HepG2 (cell line): ENCODE results near the gene ARMH2. TPM values are rescaled to one million over a fixed set of nuclear protein-coding genes. Genes with fewer than 3 reads are reported as not detected.

Source experiments
- ATF5 ChIP-seq: sonication (generic); formaldehyde crosslinking; IDR thresholded peaks from 2 replicates; pipeline ENCODE4 v1.4.0; 2020; ENCODE audit warnings: mild to moderate bottlenecking, low read depth, missing genetic modification reagents
- CENPBD1 ChIP-seq: sonication (generic); formaldehyde crosslinking; IDR thresholded peaks from 2 replicates; pipeline ENCODE4 v1.8.0; 2022; ENCODE audit warnings: missing genetic modification reagents, low read depth, mild to moderate bottlenecking, borderline replicate concordance
- E2F1 ChIP-seq: sonication (generic); formaldehyde crosslinking; IDR thresholded peaks from 2 replicates; pipeline ENCODE4 v1.5.0; 2020; ENCODE audit warnings: missing genetic modification reagents
- E2F2 ChIP-seq: sonication (generic); formaldehyde crosslinking; IDR thresholded peaks from 2 replicates; pipeline ENCODE4 v1.4.0; 2020; ENCODE audit warnings: missing genetic modification reagents, borderline replicate concordance
- FOXC1 ChIP-seq: sonication (generic); formaldehyde crosslinking; IDR thresholded peaks from 2 replicates; pipeline ENCODE4 v1.8.0; 2022; ENCODE audit warnings: mild to moderate bottlenecking, missing genetic modification reagents, borderline replicate concordance
- GABPA ChIP-seq, 2 experiments: IDR thresholded peaks; 2 replicates each; pipeline ENCODE4 v1.6.1; 2011 to 2016; ENCODE audit warnings: low read depth in 2 of 2, low read length in 1 of 2, missing biosample characterization in 1 of 2, missing genetic modification characterization in 1 of 2
- ISL2 ChIP-seq: sonication (generic); formaldehyde crosslinking; IDR thresholded peaks from 2 replicates; pipeline ENCODE4 v1.5.0; 2020; ENCODE audit warnings: missing genetic modification reagents
- JARID2 ChIP-seq: sonication (generic); formaldehyde crosslinking; IDR thresholded peaks from 2 replicates; pipeline ENCODE4 v1.8.1; 2023; ENCODE audit warnings: missing genetic modification reagents, inconsistent platforms; ENCODE audit not compliant: insufficient replicate concordance
- KAT2B ChIP-seq: fragments of 150-350 bp; IDR thresholded peaks from 2 replicates; pipeline ENCODE4 v1.6.1; 2014; ENCODE audit warnings: low read depth, low read length, borderline replicate concordance
- KDM3A ChIP-seq: IDR thresholded peaks from 2 replicates; pipeline ENCODE4 v1.6.1; 2018; ENCODE audit warnings: low read depth, missing compliant biosample characterization
- MLLT10 ChIP-seq: sonication (generic); formaldehyde crosslinking; IDR thresholded peaks from 2 replicates; pipeline ENCODE4 v1.4.0; 2020; ENCODE audit warnings: missing genetic modification reagents
- NCOA5 ChIP-seq: sonication (generic); formaldehyde crosslinking; IDR thresholded peaks from 2 replicates; pipeline ENCODE4 v1.4.0; 2020; ENCODE audit warnings: missing genetic modification reagents
- PHF21A ChIP-seq: sonication (generic); formaldehyde crosslinking; IDR thresholded peaks from 2 replicates; pipeline ENCODE4 v1.5.0; 2020; ENCODE audit warnings: mild to moderate bottlenecking, missing genetic modification reagents
- REXO4 ChIP-seq: sonication (generic); formaldehyde crosslinking; IDR thresholded peaks from 2 replicates; pipeline ENCODE4 v1.8.0; 2022; ENCODE audit warnings: missing genetic modification reagents, mild to moderate bottlenecking, borderline replicate concordance
- RFXAP ChIP-seq: sonication (generic); formaldehyde crosslinking; IDR thresholded peaks from 2 replicates; pipeline ENCODE4 v1.4.0; 2020; ENCODE audit warnings: missing genetic modification reagents, borderline replicate concordance
- RNF2 ChIP-seq: fragments of 450-650 bp; conservative IDR thresholded peaks from 2 replicates; pipeline ENCODE4 v1.6.1; 2016; ENCODE audit warnings: low read depth
- SSRP1 ChIP-seq: IDR thresholded peaks from 2 replicates; pipeline ENCODE4 v1.6.1; 2016; ENCODE audit warnings: control low read depth
- ZNF367 ChIP-seq: sonication (generic); formaldehyde crosslinking; IDR thresholded peaks from 2 replicates; pipeline ENCODE4 v1.4.0; 2020; ENCODE audit warnings: missing genetic modification reagents, borderline replicate concordance
- ZNF414 ChIP-seq: sonication (generic); formaldehyde crosslinking; IDR thresholded peaks from 2 replicates; pipeline ENCODE4 v1.5.0; 2020; ENCODE audit warnings: missing genetic modification reagents
- ZNF484 ChIP-seq: sonication (generic); formaldehyde crosslinking; IDR thresholded peaks from 2 replicates; pipeline ENCODE4 v1.5.1; 2020; ENCODE audit warnings: mild to moderate bottlenecking, low read depth, missing genetic modification reagents, borderline replicate concordance
- ZNF530 ChIP-seq: sonication (generic); formaldehyde crosslinking; IDR thresholded peaks from 2 replicates; pipeline ENCODE4 v1.5.0; 2020; ENCODE audit warnings: low read depth, mild to moderate bottlenecking, missing genetic modification reagents
- ZNF563 ChIP-seq: sonication (generic); formaldehyde crosslinking; IDR thresholded peaks from 2 replicates; pipeline ENCODE4 v1.8.0; 2022; ENCODE audit warnings: mild to moderate bottlenecking, moderate library complexity, missing genetic modification reagents
- ZNF564 ChIP-seq: sonication (generic); formaldehyde crosslinking; IDR thresholded peaks from 2 replicates; pipeline ENCODE4 v1.8.1; 2023; ENCODE audit warnings: mild to moderate bottlenecking, missing genetic modification reagents
- ZNF580 ChIP-seq: IDR thresholded peaks from 2 replicates; pipeline ENCODE4 v1.6.1; 2016; ENCODE audit warnings: low read depth, borderline replicate concordance
- ZNF713 ChIP-seq: sonication (generic); formaldehyde crosslinking; IDR thresholded peaks from 2 replicates; pipeline ENCODE4 v1.4.0; 2020; ENCODE audit warnings: mild to moderate bottlenecking, missing genetic modification reagents
- polyA plus RNA-seq, 8 experiments: library from polyadenylated mRNA; depleted of rRNA in 3 of 8; stranded (reverse) in 7 of 8; unstranded in 1 of 8; fragments of >200 nt; fragmentation: Illumina TruSeq in 4 of 8; extraction: Trizol in 4 of 8; gene quantifications; 2 replicates each; pipeline versions ENCODE4 v1.2.1 to v1.2.3, GENCODE V29; 2011 to 2016; ENCODE audit warnings: low read depth in 4 of 8, missing spikeins in 1 of 8, mixed read lengths in 1 of 8; ENCODE audit not compliant: insufficient read depth in 1 of 8
- total RNA-seq, 5 experiments: library from RNA; depleted of rRNA; stranded (reverse); fragments of >200 nt; fragmentation: Illumina TruSeq; extraction: Trizol; gene quantifications; 2 replicates each; pipeline ENCODE4 v1.2.3, GENCODE V29; 2016; ENCODE audit warnings: low read depth in 1 of 5

Gene ARMH2
- total and polyA plus RNA-seq, 2 of the 13 experiments (the other 11 are each of a cell fraction or from before 2014, with no cell fraction given) = not detected

- TF ChIP-seq ZNF414 (CRISPR knock-in tag) (peak; percentile 98), KDM3A (CRISPR knock-in tag) (peak; percentile 56), NCOA5 (CRISPR knock-in tag) (no peak), ZNF564 (CRISPR knock-in tag) (peak; percentile 96), ZNF484 (CRISPR knock-in tag) (peak; percentile 71; the same call in 1 of the 2 replicates), ZNF367 (CRISPR knock-in tag) (no peak; the same call in 1 of the 2 replicates), JARID2 (CRISPR knock-in tag) (peak; percentile 89), RNF2 (peak; percentile 73), REXO4 (CRISPR knock-in tag) (peak; percentile 79; the same call in 1 of the 2 replicates), RFXAP (peak; percentile 73), ZNF713 (CRISPR knock-in tag) (0 out of 2 replicates have a peak, but pooled peaks have one; percentile 63), FOXC1 (CRISPR knock-in tag) (peak; percentile 100), KAT2B (no peak), ISL2 (CRISPR knock-in tag) (peak; percentile 73), ATF5 (CRISPR knock-in tag) (peak; percentile 73; the same call in 1 of the 2 replicates), PHF21A (peak; percentile 65), CENPBD1 (CRISPR knock-in tag) (no peak), E2F2 (CRISPR knock-in tag) (0 out of 2 replicates have a peak, but pooled peaks have one; percentile 37), GABPA (IDR thresholded peaks at IDR 0.05; ENCODE audit: low read depth, low read length) (no peak), GABPA (CRISPR knock-in tag; IDR thresholded peaks at IDR 0.05; ENCODE audit: low read depth) (peak; percentile 64; the same call in 1 of the 2 replicates), MLLT10 (peak; percentile 80; the same call in 1 of the 2 replicates), E2F1 (peak; percentile 100), ZNF563 (CRISPR knock-in tag) (peak; percentile 90; the same call in 1 of the 2 replicates), ZNF530 (CRISPR knock-in tag) (no peak), ZNF580 (CRISPR knock-in tag) (peak; percentile 97), SSRP1 (CRISPR knock-in tag) (peak; percentile 99)
Measured at GRCh38 chr6:24774696-24775519, 23.8 kb downstream of the ARMH2 start, which contains the start of gene GMNN (continued).
